Measurements from ENCODE around the gene ADGRG2. TPM values are rescaled to one million over a fixed set of nuclear protein-coding genes. Genes with fewer than 3 reads are reported as not detected.

ADGRG2 gene
- total RNA-seq, 1 donor from 2014 or later, result 1.8 TPM

- Histone ChIP-seq H3K4me3 (no peak overlapping the region), H3K9me3 (no peaks in the 10 kb centered on the region), H3K27ac (no peak overlapping the region), H3K27me3 (no peaks in the 10 kb centered on the region), H3K36me3 (no peaks in the 10 kb centered on the region), H3K4me1 (no peaks in the 10 kb centered on the region)
- ATAC-seq (no peak), DNase-seq (no peak)
- intact Hi-C loops (cut with DNase I), result no loop called here
- TF ChIP-seq, protein P1, sequence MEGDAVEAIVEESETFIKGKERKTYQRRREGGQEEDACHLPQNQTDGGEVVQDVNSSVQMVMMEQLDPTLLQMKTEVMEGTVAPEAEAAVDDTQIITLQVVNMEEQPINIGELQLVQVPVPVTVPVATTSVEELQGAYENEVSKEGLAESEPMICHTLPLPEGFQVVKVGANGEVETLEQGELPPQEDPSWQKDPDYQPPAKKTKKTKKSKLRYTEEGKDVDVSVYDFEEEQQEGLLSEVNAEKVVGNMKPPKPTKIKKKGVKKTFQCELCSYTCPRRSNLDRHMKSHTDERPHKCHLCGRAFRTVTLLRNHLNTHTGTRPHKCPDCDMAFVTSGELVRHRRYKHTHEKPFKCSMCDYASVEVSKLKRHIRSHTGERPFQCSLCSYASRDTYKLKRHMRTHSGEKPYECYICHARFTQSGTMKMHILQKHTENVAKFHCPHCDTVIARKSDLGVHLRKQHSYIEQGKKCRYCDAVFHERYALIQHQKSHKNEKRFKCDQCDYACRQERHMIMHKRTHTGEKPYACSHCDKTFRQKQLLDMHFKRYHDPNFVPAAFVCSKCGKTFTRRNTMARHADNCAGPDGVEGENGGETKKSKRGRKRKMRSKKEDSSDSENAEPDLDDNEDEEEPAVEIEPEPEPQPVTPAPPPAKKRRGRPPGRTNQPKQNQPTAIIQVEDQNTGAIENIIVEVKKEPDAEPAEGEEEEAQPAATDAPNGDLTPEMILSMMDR (IDR thresholded peaks at IDR 0.05), result no peak
Measured at GRCh38 chrX:18955676-18956075, 166.6 kb downstream of the ADGRG2 start.

GRCh38 chrX:18951032-18951431 lies 171.2 kb downstream of the ADGRG2 start:
- Histone ChIP-seq H3K27ac (no peak overlapping the region), H3K4me1 (no peaks in the 10 kb centered on the region), H3K9me3 (no peaks in the 10 kb centered on the region), H3K36me3 (no peaks in the 10 kb centered on the region), H3K27me3 (no peaks in the 10 kb centered on the region), H3K4me3 (no peak overlapping the region)
- no peak for DNase-seq
- intact Hi-C loops (cut with DNase I), result no loop called here
- no peak for ATAC-seq
- TF ChIP-seq, protein P1 (IDR thresholded peaks at IDR 0.05), result no peak

GRCh38 chrX:18949944-18950301 lies 172.3 kb downstream of the ADGRG2 start:
- no peak for DNase-seq
- no peaks in the 10 kb centered on the region for H3K9me3 ChIP-seq
- no peaks in the 10 kb centered on the region for H3K27me3 ChIP-seq
- no peaks in the 10 kb centered on the region for H3K4me1 ChIP-seq
- ATAC-seq, result no peak
- no peak overlapping the region for H3K4me3 ChIP-seq
- intact Hi-C loops (cut with DNase I), result no loop called here
- H3K27ac ChIP-seq, result no peak overlapping the region
- H3K36me3 ChIP-seq, result no peaks in the 10 kb centered on the region
- TF ChIP-seq, protein P1 (IDR thresholded peaks at IDR 0.05), result no peak

GRCh38 chrX:18949291-18949943 lies 172.9 kb downstream of the ADGRG2 start:
- ATAC-seq (no peak), DNase-seq (no peak)
- no peak overlapping the region for H3K27ac ChIP-seq
- H3K9me3 ChIP-seq, result no peaks in the 10 kb centered on the region
- H3K4me3 ChIP-seq, result no peak overlapping the region
- no peaks in the 10 kb centered on the region for H3K4me1 ChIP-seq
- intact Hi-C loops (cut with DNase I), result no loop called here
- TF ChIP-seq, protein P1 (IDR thresholded peaks at IDR 0.05), result no peak
- no peaks in the 10 kb centered on the region for H3K27me3 ChIP-seq
- H3K36me3 ChIP-seq, result no peaks in the 10 kb centered on the region

DNA sequence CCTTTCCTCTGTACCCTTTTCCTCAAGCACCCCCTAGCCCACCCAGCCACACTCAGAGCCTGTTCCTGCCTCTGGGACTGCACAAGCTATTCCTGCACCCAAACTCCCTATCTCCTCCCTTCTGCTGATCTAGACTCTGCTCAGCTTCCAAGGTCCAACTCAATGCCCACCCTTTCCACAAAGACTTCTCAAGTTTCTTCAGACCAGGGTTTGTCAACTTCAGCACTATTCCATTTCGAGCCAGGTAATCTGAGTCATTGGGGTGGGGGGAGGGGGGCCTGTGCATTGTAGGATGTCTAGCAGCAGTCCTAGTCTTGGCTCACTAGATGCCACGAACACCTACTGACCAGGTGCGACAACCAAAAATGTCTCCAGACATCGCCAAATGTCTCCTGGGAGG lies 175.7 kb downstream of the ADGRG2 start:
- Histone ChIP-seq H3K36me3 (no peaks in the 10 kb centered on the region), H3K27ac (no peak overlapping the region), H3K9me3 (no peaks in the 10 kb centered on the region), H3K4me1 (no peaks in the 10 kb centered on the region), H3K4me3 (no peak overlapping the region), H3K27me3 (no peaks in the 10 kb centered on the region)
- ATAC-seq (no peak), DNase-seq (no peak)
- intact Hi-C loops (cut with DNase I), result no loop called here
- TF ChIP-seq, protein P1 (IDR thresholded peaks at IDR 0.05), result no peak

DNA sequence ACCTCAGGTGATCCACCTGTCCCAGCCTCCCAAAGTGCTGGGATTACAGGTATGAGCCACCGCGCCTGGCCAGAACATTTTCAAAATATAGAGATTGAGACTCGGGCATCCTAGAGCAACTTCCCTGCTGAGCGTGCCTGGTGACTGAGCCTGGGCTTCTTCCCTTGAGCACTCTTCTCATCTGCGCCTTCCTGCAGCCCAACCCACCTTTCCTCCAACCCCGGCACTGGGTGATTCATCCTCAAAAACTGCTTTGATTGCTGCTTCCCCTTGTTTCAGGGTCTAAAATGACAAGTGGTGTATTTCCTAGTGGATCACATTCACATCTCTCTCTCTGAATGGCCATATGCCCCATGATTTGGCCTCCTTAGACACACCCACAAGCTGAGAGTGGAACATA lies 176.1 kb downstream of the ADGRG2 start:
- intact Hi-C loops (cut with DNase I), result no loop called here

More for the DNA sequence above, 176.1 kb downstream of the ADGRG2 start:
- H3K4me3 ChIP-seq, result no peak overlapping the region
- TF ChIP-seq, protein P1 (IDR thresholded peaks at IDR 0.05), result no peak
- DNase-seq, result no peak
- no peak for ATAC-seq
- H3K27me3 ChIP-seq, result no peaks in the 10 kb centered on the region
- H3K36me3 ChIP-seq, result no peaks in the 10 kb centered on the region
- no peaks in the 10 kb centered on the region for H3K9me3 ChIP-seq
- no peak overlapping the region for H3K27ac ChIP-seq
- no peaks in the 10 kb centered on the region for H3K4me1 ChIP-seq

Data from upper lobe of right lung (tissue), 1 donor.